ENCODE results near the gene TMEM37. TPM values are rescaled to one million over a fixed set of nuclear protein-coding genes. Genes with fewer than 3 reads are reported as not detected.

Gene TMEM37
- total and polyA plus RNA-seq, 9 of the 15 experiments (the other 6 are each of a cell fraction or from before 2014, with no cell fraction given), result 0.03 to 0.64 (median 0.31) TPM; not detected in 1

DNA sequence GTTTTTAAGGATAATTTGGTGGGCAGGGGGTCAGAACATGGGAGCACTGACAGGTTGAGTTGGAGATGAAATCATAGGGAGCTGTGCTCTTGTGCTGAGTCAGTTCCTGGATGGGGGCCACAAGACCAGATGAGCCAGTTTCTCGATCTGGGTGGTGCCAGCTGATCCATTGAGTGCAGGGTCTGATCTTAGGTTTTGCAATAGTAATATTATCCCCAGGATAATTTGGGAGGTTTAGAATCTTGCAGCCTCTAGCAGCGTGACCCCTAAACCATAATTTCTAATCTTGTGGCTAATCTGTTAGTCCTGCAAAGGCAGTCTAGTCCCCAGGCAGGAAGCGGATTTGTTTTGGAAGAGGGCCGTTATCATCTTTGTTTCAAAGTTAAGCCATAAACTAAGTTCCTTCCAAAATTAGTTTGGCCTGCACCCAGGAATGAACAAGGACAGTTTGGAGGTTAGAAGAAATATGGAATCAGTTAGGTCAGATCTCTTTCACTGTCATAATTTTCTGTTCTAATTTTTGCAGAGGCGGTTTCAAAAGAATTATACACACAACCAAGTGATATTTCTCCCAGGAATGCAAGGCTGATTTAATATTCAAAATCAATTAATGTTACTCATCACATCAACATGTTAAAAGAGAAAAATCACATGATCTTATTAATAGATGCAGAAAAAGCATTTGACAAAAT is 41.9 kb upstream of the TMEM37 start (continued):
- TF ChIP-seq DMBX1 (CRISPR knock-in tag; IDR thresholded peaks at IDR 0.05; ENCODE audit: borderline replicate concordance), result no peak
- no peak for TF ChIP-seq ZNF12 (CRISPR knock-in tag; IDR thresholded peaks at IDR 0.05)
- no peak for TF ChIP-seq GATAD2B (IDR thresholded peaks at IDR 0.05; ENCODE audit: borderline replicate concordance)
- peak; percentile 16; the same call in 1 of the 2 replicates for TF ChIP-seq NFIC (IDR thresholded peaks at IDR 0.05)
- peak; percentile 58 for TF ChIP-seq ZNF239 (CRISPR knock-in tag; IDR thresholded peaks at IDR 0.05)
- no peak for TF ChIP-seq ZKSCAN3 (CRISPR knock-in tag; IDR thresholded peaks at IDR 0.05)
- no peak for TF ChIP-seq PTBP1 (IDR thresholded peaks at IDR 0.05; ENCODE audit: low read depth, low read length)
- no peak for TF ChIP-seq FIP1L1 (IDR thresholded peaks at IDR 0.05; ENCODE audit: low read depth, low read length, poor library complexity, severe bottlenecking)
- TF ChIP-seq, protein P1, sequence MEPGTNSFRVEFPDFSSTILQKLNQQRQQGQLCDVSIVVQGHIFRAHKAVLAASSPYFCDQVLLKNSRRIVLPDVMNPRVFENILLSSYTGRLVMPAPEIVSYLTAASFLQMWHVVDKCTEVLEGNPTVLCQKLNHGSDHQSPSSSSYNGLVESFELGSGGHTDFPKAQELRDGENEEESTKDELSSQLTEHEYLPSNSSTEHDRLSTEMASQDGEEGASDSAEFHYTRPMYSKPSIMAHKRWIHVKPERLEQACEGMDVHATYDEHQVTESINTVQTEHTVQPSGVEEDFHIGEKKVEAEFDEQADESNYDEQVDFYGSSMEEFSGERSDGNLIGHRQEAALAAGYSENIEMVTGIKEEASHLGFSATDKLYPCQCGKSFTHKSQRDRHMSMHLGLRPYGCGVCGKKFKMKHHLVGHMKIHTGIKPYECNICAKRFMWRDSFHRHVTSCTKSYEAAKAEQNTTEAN (CRISPR knock-in tag; IDR thresholded peaks at IDR 0.05), result no peak
- TF ChIP-seq, protein P2, sequence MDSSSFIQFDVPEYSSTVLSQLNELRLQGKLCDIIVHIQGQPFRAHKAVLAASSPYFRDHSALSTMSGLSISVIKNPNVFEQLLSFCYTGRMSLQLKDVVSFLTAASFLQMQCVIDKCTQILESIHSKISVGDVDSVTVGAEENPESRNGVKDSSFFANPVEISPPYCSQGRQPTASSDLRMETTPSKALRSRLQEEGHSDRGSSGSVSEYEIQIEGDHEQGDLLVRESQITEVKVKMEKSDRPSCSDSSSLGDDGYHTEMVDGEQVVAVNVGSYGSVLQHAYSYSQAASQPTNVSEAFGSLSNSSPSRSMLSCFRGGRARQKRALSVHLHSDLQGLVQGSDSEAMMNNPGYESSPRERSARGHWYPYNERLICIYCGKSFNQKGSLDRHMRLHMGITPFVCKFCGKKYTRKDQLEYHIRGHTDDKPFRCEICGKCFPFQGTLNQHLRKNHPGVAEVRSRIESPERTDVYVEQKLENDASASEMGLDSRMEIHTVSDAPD (CRISPR knock-in tag; IDR thresholded peaks at IDR 0.05), result no peak
- TF ChIP-seq, protein P3, sequence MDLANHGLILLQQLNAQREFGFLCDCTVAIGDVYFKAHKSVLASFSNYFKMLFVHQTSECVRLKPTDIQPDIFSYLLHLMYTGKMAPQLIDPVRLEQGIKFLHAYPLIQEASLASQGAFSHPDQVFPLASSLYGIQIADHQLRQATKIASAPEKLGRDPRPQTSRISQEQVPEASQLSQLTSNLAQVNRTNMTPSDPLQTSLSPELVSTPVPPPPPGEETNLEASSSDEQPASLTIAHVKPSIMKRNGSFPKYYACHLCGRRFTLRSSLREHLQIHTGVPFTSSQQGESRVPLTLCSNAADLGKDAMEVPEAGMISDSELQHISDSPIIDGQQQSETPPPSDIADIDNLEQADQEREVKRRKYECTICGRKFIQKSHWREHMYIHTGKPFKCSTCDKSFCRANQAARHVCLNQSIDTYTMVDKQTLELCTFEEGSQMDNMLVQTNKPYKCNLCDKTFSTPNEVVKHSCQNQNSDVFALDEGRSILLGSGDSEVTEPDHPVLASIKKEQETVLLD (IDR thresholded peaks at IDR 0.05), result no peak
- no peak for TF ChIP-seq NFXL1 (CRISPR knock-in tag; IDR thresholded peaks at IDR 0.05)
- TF ChIP-seq BRF1 (IDR thresholded peaks at IDR 0.05; ENCODE audit: borderline replicate concordance, extremely low read depth, insufficient read length), result no peak
- TF ChIP-seq BCOR (IDR thresholded peaks at IDR 0.05), result no peak
- TF ChIP-seq ZNF24 (IDR thresholded peaks at IDR 0.05), result no peak
- TF ChIP-seq, protein P4, sequence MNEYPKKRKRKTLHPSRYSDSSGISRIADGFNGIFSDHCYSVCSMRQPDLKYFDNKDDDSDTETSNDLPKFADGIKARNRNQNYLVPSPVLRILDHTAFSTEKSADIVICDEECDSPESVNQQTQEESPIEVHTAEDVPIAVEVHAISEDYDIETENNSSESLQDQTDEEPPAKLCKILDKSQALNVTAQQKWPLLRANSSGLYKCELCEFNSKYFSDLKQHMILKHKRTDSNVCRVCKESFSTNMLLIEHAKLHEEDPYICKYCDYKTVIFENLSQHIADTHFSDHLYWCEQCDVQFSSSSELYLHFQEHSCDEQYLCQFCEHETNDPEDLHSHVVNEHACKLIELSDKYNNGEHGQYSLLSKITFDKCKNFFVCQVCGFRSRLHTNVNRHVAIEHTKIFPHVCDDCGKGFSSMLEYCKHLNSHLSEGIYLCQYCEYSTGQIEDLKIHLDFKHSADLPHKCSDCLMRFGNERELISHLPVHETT (CRISPR knock-in tag; conservative IDR thresholded peaks at IDR 0.05 in 1 of 2, IDR thresholded peaks at IDR 0.05 in 1 of 2), result peak in 1 of 2 experiments; percentile 51; a peak in 1 of 4 replicates
- TF ChIP-seq ATF1 (CRISPR knock-in tag; IDR thresholded peaks at IDR 0.05), result no peak
- TF ChIP-seq ATF1 (tag; IDR thresholded peaks at IDR 0.05), result no peak
- TF ChIP-seq, protein P5, sequence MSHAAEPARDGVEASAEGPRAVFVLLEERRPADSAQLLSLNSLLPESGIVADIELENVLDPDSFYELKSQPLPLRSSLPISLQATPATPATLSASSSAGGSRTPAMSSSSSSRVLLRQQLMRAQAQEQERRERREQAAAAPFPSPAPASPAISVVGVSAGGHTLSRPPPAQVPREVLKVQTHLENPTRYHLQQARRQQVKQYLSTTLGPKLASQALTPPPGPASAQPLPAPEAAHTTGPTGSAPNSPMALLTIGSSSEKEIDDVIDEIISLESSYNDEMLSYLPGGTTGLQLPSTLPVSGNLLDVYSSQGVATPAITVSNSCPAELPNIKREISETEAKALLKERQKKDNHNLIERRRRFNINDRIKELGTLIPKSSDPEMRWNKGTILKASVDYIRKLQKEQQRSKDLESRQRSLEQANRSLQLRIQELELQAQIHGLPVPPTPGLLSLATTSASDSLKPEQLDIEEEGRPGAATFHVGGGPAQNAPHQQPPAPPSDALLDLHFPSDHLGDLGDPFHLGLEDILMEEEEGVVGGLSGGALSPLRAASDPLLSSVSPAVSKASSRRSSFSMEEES (CRISPR knock-in tag; IDR thresholded peaks at IDR 0.05), result peak; percentile 61
- TF ChIP-seq, protein P6, sequence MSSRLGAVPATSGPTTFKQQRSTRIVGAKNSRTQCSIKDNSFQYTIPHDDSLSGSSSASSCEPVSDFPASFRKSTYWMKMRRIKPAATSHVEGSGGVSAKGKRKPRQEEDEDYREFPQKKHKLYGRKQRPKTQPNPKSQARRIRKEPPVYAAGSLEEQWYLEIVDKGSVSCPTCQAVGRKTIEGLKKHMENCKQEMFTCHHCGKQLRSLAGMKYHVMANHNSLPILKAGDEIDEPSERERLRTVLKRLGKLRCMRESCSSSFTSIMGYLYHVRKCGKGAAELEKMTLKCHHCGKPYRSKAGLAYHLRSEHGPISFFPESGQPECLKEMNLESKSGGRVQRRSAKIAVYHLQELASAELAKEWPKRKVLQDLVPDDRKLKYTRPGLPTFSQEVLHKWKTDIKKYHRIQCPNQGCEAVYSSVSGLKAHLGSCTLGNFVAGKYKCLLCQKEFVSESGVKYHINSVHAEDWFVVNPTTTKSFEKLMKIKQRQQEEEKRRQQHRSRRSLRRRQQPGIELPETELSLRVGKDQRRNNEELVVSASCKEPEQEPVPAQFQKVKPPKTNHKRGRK (tag; IDR thresholded peaks at IDR 0.05), result no peak

Data from K562 (cell line).